Ovary (tissue), 3 donors: Measurements from ENCODE around the gene ARHGEF10L.

Experiments used
- CTCF ChIP-seq, 3 donors: fragments of 450-650 bp in 2 of 3; fragments of 200-600 bp in 1 of 3; IDR thresholded peaks; one replicate each; pipeline versions ENCODE4 v1.5.1 to v1.8.0; 2016 to 2022; ENCODE audit warnings: antibody characterized with exemption in 3 of 3, mild to moderate bottlenecking in 1 of 3
- EP300 ChIP-seq: sonication (generic); formaldehyde crosslinking; IDR thresholded peaks from one replicate; pipeline ENCODE4 v1.6.1; 2017; ENCODE audit warnings: antibody characterized with exemption
- POLR2A ChIP-seq: fragments of 450-650 bp; IDR thresholded peaks from one replicate; pipeline ENCODE4 v1.6.1; 2017; ENCODE audit warnings: antibody characterized with exemption, mild to moderate bottlenecking, moderate library complexity
- donor health status: DM: no; HTN: no; CAD: no.

GRCh38 chr1:17669866-17670451 lies 130.5 kb downstream of the ARHGEF10L start:
- no peak for TF ChIP-seq CTCF (IDR thresholded peaks at IDR 0.05)
- TF ChIP-seq POLR2A = no peak
- TF ChIP-seq EP300 = no peak
